Upper lobe of left lung (tissue), 6 donors: Measurements from ENCODE around the gene CHST11. TPM values are rescaled to one million over a fixed set of nuclear protein-coding genes. Genes with fewer than 3 reads are reported as not detected.

Source experiments
- ATAC-seq, 2 donors: fragments of 200-7000 bp; cut with Tn5 transposase; one replicate each; pipeline ENCODE4 v1.9.1; 2022; ENCODE audit warnings: mild to moderate bottlenecking in 2 of 2, moderate library complexity in 2 of 2; ENCODE audit not compliant: low FRiP score in 2 of 2
- DNase-seq, 2 donors: peaks; one replicate each; pipeline ENCODE4 v3.0.0-alpha.2; 2019 to 2020
- H3K27ac ChIP-seq, 4 donors: fragments of 200-600 bp; sonication (generic); one replicate each; pipeline ENCODE4 v1.5.1; 2016 to 2019
- H3K27me3 ChIP-seq, 4 donors: fragments of 200-600 bp; sonication (generic); one replicate each; pipeline ENCODE4 v1.5.1; 2017 to 2019
- H3K36me3 ChIP-seq, 4 donors: fragments of 200-600 bp; sonication (generic); one replicate each; pipeline ENCODE4 v1.5.1; 2016 to 2019
- H3K4me1 ChIP-seq, 4 donors: fragments of 200-600 bp; sonication (generic); one replicate each; pipeline ENCODE4 v1.5.1; 2018 to 2019
- H3K4me3 ChIP-seq, 4 donors: fragments of 200-600 bp; sonication (generic); one replicate each; pipeline ENCODE4 v1.5.1; 2017 to 2019; ENCODE audit warnings: mild to moderate bottlenecking in 2 of 4, moderate library complexity in 1 of 4
- H3K9me3 ChIP-seq, 4 donors: fragments of 200-600 bp; sonication (generic); one replicate each; pipeline ENCODE4 v1.5.1; 2018 to 2019
- EP300 ChIP-seq, 4 donors: sonication (generic); formaldehyde crosslinking; IDR thresholded peaks; one replicate each; pipeline ENCODE4 v1.5.1; 2017; ENCODE audit warnings: antibody characterized with exemption in 4 of 4, control low read depth in 2 of 4
- POLR2A ChIP-seq, 4 donors: fragments of 450-650 bp; IDR thresholded peaks; one replicate each; pipeline ENCODE4 v1.5.1; 2016 to 2017; ENCODE audit warnings: antibody characterized with exemption in 4 of 4, mild to moderate bottlenecking in 2 of 4
- POLR2AphosphoS5 ChIP-seq, 2 donors: sonication (generic); formaldehyde crosslinking; IDR thresholded peaks; one replicate each; pipeline ENCODE4 v1.5.1; 2017; ENCODE audit warnings: antibody characterized with exemption in 2 of 2
- WGBS, 2 donors: methylation state at CpG; one replicate each; pipeline ENCODE4 v1.1.5; 2017 to 2018; 5-methylcytosine and 5-hydroxymethylcytosine counted together
- total RNA-seq, 6 donors: library from RNA; depleted of rRNA in 4 of 6; stranded (reverse); fragments of >200 nt in 4 of 6; gene quantifications; one replicate each; pipeline versions ENCODE4 v1.1.0 to v1.2.1, GENCODE V29; 2016 to 2021
- TF ChIP-seq, protein P1 (sequence below), 6 experiments: fragments of 450-650 bp in 4 of 6; fragments of 200-600 bp in 2 of 6; sonication (generic) in 2 of 6; IDR thresholded peaks; one replicate each; pipeline ENCODE4 v1.5.1; 2016 to 2019; ENCODE audit warnings: antibody characterized with exemption in 6 of 6
- donor health status: DM: no; HTN: no; CAD: no; lungs with moderate emphysema.
- donor health status: DM: no; HTN: yes; CAD: no; lungs with severe emphysema.

The CHST11 gene
- total RNA-seq, 6 donors from 2014 or later = 40.4 to 234 (median 58.4) TPM

DNA sequence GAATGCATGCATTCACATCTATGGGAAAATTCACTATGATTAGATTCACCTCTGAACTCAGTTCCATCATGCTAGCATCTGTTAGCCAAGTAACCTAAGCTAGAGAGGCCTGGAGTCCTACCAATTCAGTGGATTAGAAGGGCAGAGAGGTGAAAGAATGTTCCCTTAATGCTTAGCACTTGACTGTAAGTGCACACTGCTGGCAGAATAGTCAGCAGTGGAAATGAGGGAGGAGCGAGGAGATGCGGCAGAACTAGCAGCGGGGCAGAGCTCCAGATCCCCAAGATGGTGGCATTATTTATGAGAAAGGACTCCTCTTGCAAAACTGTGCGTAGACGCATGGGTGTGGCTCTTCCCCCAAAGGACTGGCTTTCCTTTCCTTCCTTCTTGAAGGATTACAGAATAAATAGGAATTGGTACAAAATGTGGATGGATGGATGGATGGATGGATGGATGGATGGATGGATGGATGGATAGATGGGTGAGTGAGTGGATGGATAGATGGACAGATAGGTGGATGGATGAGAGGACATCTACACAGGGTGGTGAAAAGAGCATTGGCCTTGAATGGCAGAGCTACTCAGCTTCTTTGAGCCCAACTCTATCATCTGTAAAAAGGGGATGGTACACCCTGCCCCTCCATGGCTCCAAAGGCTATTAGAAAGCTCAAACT, 227.2 kb downstream of the CHST11 start:
- no peaks in the 10 kb centered on the region for H3K9me3 ChIP-seq
- H3K27me3 ChIP-seq = no peaks in the 10 kb centered on the region
- TF ChIP-seq POLR2A (IDR thresholded peaks at IDR 0.05) (no peak), POLR2AphosphoS5 (IDR thresholded peaks at IDR 0.05) (no peak), EP300 (IDR thresholded peaks at IDR 0.05) (no peak)
- TF ChIP-seq, protein P1, sequence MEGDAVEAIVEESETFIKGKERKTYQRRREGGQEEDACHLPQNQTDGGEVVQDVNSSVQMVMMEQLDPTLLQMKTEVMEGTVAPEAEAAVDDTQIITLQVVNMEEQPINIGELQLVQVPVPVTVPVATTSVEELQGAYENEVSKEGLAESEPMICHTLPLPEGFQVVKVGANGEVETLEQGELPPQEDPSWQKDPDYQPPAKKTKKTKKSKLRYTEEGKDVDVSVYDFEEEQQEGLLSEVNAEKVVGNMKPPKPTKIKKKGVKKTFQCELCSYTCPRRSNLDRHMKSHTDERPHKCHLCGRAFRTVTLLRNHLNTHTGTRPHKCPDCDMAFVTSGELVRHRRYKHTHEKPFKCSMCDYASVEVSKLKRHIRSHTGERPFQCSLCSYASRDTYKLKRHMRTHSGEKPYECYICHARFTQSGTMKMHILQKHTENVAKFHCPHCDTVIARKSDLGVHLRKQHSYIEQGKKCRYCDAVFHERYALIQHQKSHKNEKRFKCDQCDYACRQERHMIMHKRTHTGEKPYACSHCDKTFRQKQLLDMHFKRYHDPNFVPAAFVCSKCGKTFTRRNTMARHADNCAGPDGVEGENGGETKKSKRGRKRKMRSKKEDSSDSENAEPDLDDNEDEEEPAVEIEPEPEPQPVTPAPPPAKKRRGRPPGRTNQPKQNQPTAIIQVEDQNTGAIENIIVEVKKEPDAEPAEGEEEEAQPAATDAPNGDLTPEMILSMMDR (IDR thresholded peaks at IDR 0.05) = no peak
- H3K4me1 ChIP-seq = peaks cover 16 to 49% (median 21%) of the 10 kb centered on the region in 4 donors
- DNase-seq (peak in 1 of 2 donors; percentile 32), ATAC-seq (no peak)
- H3K27ac ChIP-seq = no peak overlapping the region
- no peak overlapping the region for H3K4me3 ChIP-seq
- 73 to 85% methylated on average over 5 of the region's 5 CpGs for WGBS, 2 donors
- H3K36me3 ChIP-seq = no peaks in the 10 kb centered on the region

DNA sequence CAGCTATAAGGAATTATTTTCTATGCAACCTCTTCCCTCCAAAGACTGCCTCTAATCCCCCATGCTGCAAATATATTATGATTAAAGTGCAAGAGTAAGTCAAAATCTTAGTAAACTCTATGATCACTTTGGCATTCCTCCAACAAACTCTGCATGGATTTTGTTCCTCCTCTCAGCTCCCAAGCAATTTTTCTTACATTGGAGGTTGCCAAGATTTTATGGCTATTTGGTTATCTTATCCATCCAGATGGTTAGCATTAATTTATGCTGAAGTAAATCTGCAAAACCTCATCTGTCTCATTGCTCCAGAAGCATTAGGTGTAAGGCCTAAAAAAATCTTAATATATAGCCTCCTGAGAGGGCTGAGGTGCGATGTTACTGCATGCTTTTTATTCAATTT, 228.1 kb downstream of the CHST11 start:
- no peaks in the 10 kb centered on the region for H3K27me3 ChIP-seq
- peaks cover 16 to 45% (median 22%) of the 10 kb centered on the region in 4 donors for H3K4me1 ChIP-seq
- TF ChIP-seq POLR2A (IDR thresholded peaks at IDR 0.05) = no peak
- TF ChIP-seq EP300 (IDR thresholded peaks at IDR 0.05) = no peak
- TF ChIP-seq, protein P1 (IDR thresholded peaks at IDR 0.05) = no peak
- DNase-seq (no peak), ATAC-seq (no peak)
- no peaks in the 10 kb centered on the region for H3K9me3 ChIP-seq
- WGBS, 2 donors = 97% methylated on average over 1 of the region's 1 CpG
- H3K4me3 ChIP-seq = no peak overlapping the region
- no peak overlapping the region for H3K27ac ChIP-seq
- H3K36me3 ChIP-seq = no peaks in the 10 kb centered on the region

DNA sequence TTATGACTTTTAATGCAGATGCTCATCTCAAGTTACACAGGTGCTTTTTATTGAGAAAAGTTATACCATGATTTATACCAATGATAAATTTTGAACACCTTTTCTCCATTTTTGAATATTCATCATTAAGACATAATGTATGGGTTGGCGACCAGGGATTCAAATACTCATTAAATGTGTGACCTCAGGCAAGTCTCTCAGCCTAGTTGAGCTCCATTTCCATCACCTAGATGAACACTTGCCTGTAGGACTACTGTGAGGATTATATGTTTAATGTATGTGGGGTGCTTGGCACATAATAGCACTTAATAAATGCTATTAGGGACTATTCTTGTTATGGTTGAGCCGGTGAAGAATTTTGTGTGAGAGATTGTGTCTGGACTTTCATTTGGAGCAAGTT, 228.6 kb downstream of the CHST11 start:
- peaks cover 16 to 40% (median 22%) of the 10 kb centered on the region in 4 donors for H3K4me1 ChIP-seq
- no peak overlapping the region for H3K27ac ChIP-seq
- no peak for TF ChIP-seq POLR2AphosphoS5 (IDR thresholded peaks at IDR 0.05)
- TF ChIP-seq, protein P1 (IDR thresholded peaks at IDR 0.05) = no peak
- no peak for TF ChIP-seq EP300 (IDR thresholded peaks at IDR 0.05)
- no peaks in the 10 kb centered on the region for H3K9me3 ChIP-seq
- ATAC-seq = no peak
- no peak overlapping the region for H3K4me3 ChIP-seq
- 90 to 94% methylated on average over 2 of the region's 2 CpGs for WGBS, 2 donors
- no peak for DNase-seq
- H3K36me3 ChIP-seq = no peaks in the 10 kb centered on the region
- no peaks in the 10 kb centered on the region for H3K27me3 ChIP-seq

DNA sequence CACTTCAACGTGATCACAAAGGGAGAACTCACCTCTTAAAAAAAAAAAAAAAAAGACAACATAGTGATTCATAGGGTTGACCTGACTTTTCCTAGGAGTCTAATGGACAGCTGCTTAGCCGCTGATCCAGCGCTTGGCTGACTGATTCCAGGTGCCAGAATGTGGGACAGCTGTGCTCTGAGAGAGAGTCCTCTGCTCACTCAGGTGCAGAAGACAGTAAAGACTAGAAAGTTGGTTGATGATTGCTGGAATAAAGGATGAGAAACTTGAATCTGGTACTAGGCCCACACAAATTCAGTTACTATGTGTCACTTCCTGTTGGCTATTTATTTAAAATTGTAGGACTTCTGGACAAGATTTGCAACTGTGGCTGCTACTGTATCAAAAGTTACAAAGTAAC, 229.4 kb downstream of the CHST11 start:
- no peaks in the 10 kb centered on the region for H3K9me3 ChIP-seq
- no peaks in the 10 kb centered on the region for H3K27me3 ChIP-seq
- ATAC-seq = no peak
- WGBS, 2 donors = 91 to 95% methylated on average over 3 of the region's 3 CpGs
- no peak overlapping the region for H3K27ac ChIP-seq
- TF ChIP-seq, protein P1 (IDR thresholded peaks at IDR 0.05) = no peak
- TF ChIP-seq EP300 (IDR thresholded peaks at IDR 0.05) (no peak), POLR2AphosphoS5 (IDR thresholded peaks at IDR 0.05) (no peak), POLR2A (IDR thresholded peaks at IDR 0.05) (no peak)
- no peak for DNase-seq
- no peaks in the 10 kb centered on the region for H3K36me3 ChIP-seq
- H3K4me3 ChIP-seq = no peak overlapping the region
- H3K4me1 ChIP-seq = peaks cover 16 to 35% (median 19%) of the 10 kb centered on the region in 4 donors
